HepG2 (cell line): Measurements from ENCODE around the gene CGREF1. TPM values are rescaled to one million over a fixed set of nuclear protein-coding genes. Genes with fewer than 3 reads are reported as not detected.

ENCODE experiments used
- ATAC-seq: fragments of 200-7000 bp; cut with Tn5 transposase; 3 replicates; pipeline ENCODE4 v1.9.1; 2020; ENCODE audit warnings: mild to moderate bottlenecking, moderate library complexity
- BruUV-seq: library from RNA; stranded (reverse); fragments of 400-500 nt; replicated peaks from 2 replicates; lab custom pipeline; 2021; lab: Mats Ljungman, UMichigan
- CTCF ChIA-PET: fragments of 300-600 bp; formaldehyde crosslinking; extraction: SDS; loops from one replicate; lab custom pipeline; 2021; ENCODE audit warnings: low total read pairs, inconsistent platforms, low intra/inter-chr PET ratio; lab: Yijun Ruan, JAX
- POLR2A ChIA-PET: fragments of 350-600 bp; sonication (Branson Sonifier 250); formaldehyde crosslinking; loops from one replicate; lab custom pipeline; 2020; ENCODE audit warnings: antibody characterized with exemption, inconsistent platforms; lab: Yijun Ruan, JAX
- DNase-seq: peaks from one replicate; pipeline ENCODE4 v3.0.0-alpha.2; 2015; ENCODE audit warnings: low spot score
- FAIRE-seq: peaks from 3 replicates; lab custom pipeline; 2011; peaks lifted over from hg19 to GRCh38; lab: Jason Lieb, UNC
- H2AFZ ChIP-seq: one replicate; pipeline ENCODE4 v1.6.1; 2011; ENCODE audit warnings: low read length, inconsistent platforms
- H3K27ac ChIP-seq: fragments of 300-600 bp; 3 replicates; pipeline ENCODE4 v1.8.0; 2011; ENCODE audit warnings: mixed run types, mild to moderate bottlenecking, mixed read lengths, low read length, inconsistent platforms; ENCODE audit not compliant: insufficient read depth; ENCODE audit errors: extremely low read length
- H3K27me3 ChIP-seq, 2 experiments: fragments of 200-600 bp in 1 of 2; 2 replicates in 1 of 2; 3 replicates in 1 of 2; pipeline versions ENCODE4 v1.6.0 to v1.8.0; 2011; ENCODE audit warnings: low read length in 2 of 2, mild to moderate bottlenecking in 2 of 2, moderate library complexity in 2 of 2, inconsistent platforms in 1 of 2; ENCODE audit not compliant: insufficient read depth in 2 of 2, control insufficient read depth in 1 of 2
- H3K36me3 ChIP-seq, 2 experiments: fragments of 200-600 bp in 1 of 2; replicated peaks in 1 of 2; 2 replicates in 1 of 2; 3 replicates in 1 of 2; pipeline versions ENCODE4 v1.5.1 to v1.8.0; 2011; ENCODE audit warnings: low read length in 2 of 2, inconsistent platforms in 1 of 2; ENCODE audit not compliant: insufficient read depth in 2 of 2, control insufficient read depth in 1 of 2
- H3K4me1 ChIP-seq: 2 replicates; pipeline ENCODE4 v1.5.1; 2012; ENCODE audit warnings: low read length, inconsistent platforms; ENCODE audit not compliant: insufficient read depth
- H3K4me2 ChIP-seq: 2 replicates; pipeline ENCODE4 v1.6.0; 2011; ENCODE audit warnings: low read depth, low read length, inconsistent platforms
- H3K4me3 ChIP-seq, 3 experiments: fragments of 200-600 bp in 1 of 3; sonication (generic), shearing (Covaris generic) in 1 of 3; replicated peaks in 1 of 3; 2 replicates each; pipeline ENCODE4 v1.5.1; 2011 to 2016; ENCODE audit warnings: low read length in 3 of 3, inconsistent platforms in 2 of 3, low read depth in 2 of 3, mild to moderate bottlenecking in 2 of 3, control low read depth in 1 of 3, mixed read lengths in 1 of 3; ENCODE audit not compliant: insufficient read depth in 1 of 3
- H3K79me2 ChIP-seq: one replicate; pipeline ENCODE4 v1.6.1; 2011; ENCODE audit warnings: low read length, inconsistent platforms; ENCODE audit not compliant: insufficient read depth
- H3K9ac ChIP-seq: 2 replicates; pipeline ENCODE4 v1.6.0; 2011; ENCODE audit warnings: mild to moderate bottlenecking, low read depth, low read length, inconsistent platforms; ENCODE audit not compliant: insufficient read depth
- H3K9me3 ChIP-seq: 2 replicates; pipeline ENCODE4 v1.5.1; 2012; ENCODE audit warnings: mild to moderate bottlenecking, low read length
- H4K20me1 ChIP-seq: 2 replicates; pipeline ENCODE4 v1.6.0; 2011; ENCODE audit warnings: inconsistent platforms, mild to moderate bottlenecking, low read length, moderate library complexity; ENCODE audit not compliant: insufficient read depth
- AHDC1 ChIP-seq: sonication (generic); formaldehyde crosslinking; IDR thresholded peaks from 2 replicates; pipeline ENCODE4 v1.5.1; 2020; ENCODE audit warnings: mild to moderate bottlenecking, missing genetic modification reagents, borderline replicate concordance
- FUBP1 ChIP-seq: sonication (generic); formaldehyde crosslinking; IDR thresholded peaks from 2 replicates; pipeline ENCODE4 v1.5.1; 2020; ENCODE audit warnings: missing genetic modification reagents, mild to moderate bottlenecking, borderline replicate concordance
- GLI4 ChIP-seq: sonication (generic); formaldehyde crosslinking; IDR thresholded peaks from 2 replicates; pipeline ENCODE4 v1.5.1; 2020; ENCODE audit warnings: missing genetic modification reagents, mild to moderate bottlenecking, moderate library complexity, borderline replicate concordance
- HNF1B ChIP-seq: sonication (generic); formaldehyde crosslinking; IDR thresholded peaks from 2 replicates; pipeline ENCODE4 v1.5.1; 2020; ENCODE audit warnings: mild to moderate bottlenecking, moderate library complexity, missing genetic modification reagents
- NONO ChIP-seq, 2 experiments: fragments of 450-650 bp in 1 of 2; sonication (generic) in 1 of 2; formaldehyde crosslinking in 1 of 2; IDR thresholded peaks in 1 of 2; conservative IDR thresholded peaks in 1 of 2; 2 replicates each; pipeline versions ENCODE4 v1.6.1 to v1.8.0; 2017 to 2022; ENCODE audit warnings: mild to moderate bottlenecking in 1 of 2, missing genetic modification reagents in 1 of 2, moderate library complexity in 1 of 2
- RXRA ChIP-seq: sonication (generic); formaldehyde crosslinking; IDR thresholded peaks from 2 replicates; pipeline ENCODE4 v1.5.1; 2020; ENCODE audit warnings: missing genetic modification reagents
- ZBTB43 ChIP-seq: sonication (generic); formaldehyde crosslinking; conservative IDR thresholded peaks from 2 replicates; pipeline ENCODE4 v1.4.0; 2020; ENCODE audit warnings: missing genetic modification reagents
- ZNF292 ChIP-seq: sonication (generic); formaldehyde crosslinking; IDR thresholded peaks from 2 replicates; pipeline ENCODE4 v1.8.1; 2022; ENCODE audit warnings: mild to moderate bottlenecking, low read depth, missing genetic modification reagents, borderline replicate concordance
- ZNF766 ChIP-seq: sonication (generic); formaldehyde crosslinking; IDR thresholded peaks from 2 replicates; pipeline ENCODE4 v1.5.0; 2020; ENCODE audit warnings: missing genetic modification reagents, borderline replicate concordance
- WGBS: methylation state at CpG from one replicate; pipeline ENCODE4 v1.1.6; 2017; ENCODE audit warnings: low lambda C conversion rate; 5-methylcytosine and 5-hydroxymethylcytosine counted together
- in situ Hi-C: cut with HindIII; loops from 2 replicates; pipeline ENCODE4 v1.10.0; 2017; ENCODE audit warnings: low pct_unique_long_range_greater_than_20kb; ENCODE audit not compliant: extremely low pct_ligation_motif_present
- intact Hi-C: fragments of 100-400 bp; cut with micrococcal nuclease; formaldehyde crosslinking; loops from one replicate; pipeline ENCODE4 v1.10.0; 2022; ENCODE audit not compliant: unreplicated experiment
- polyA plus RNA-seq, 8 experiments: library from polyadenylated mRNA; depleted of rRNA in 3 of 8; stranded (reverse) in 7 of 8; unstranded in 1 of 8; fragments of >200 nt; fragmentation: Illumina TruSeq in 4 of 8; extraction: Trizol in 4 of 8; gene quantifications; 2 replicates each; pipeline versions ENCODE4 v1.2.1 to v1.2.3, GENCODE V29; 2011 to 2016; ENCODE audit warnings: low read depth in 4 of 8, missing spikeins in 1 of 8, mixed read lengths in 1 of 8; ENCODE audit not compliant: insufficient read depth in 1 of 8
- total RNA-seq, 5 experiments: library from RNA; depleted of rRNA; stranded (reverse); fragments of >200 nt; fragmentation: Illumina TruSeq; extraction: Trizol; gene quantifications; 2 replicates each; pipeline ENCODE4 v1.2.3, GENCODE V29; 2016; ENCODE audit warnings: low read depth in 1 of 5

Gene CGREF1
- total and polyA plus RNA-seq, 2 of the 13 experiments (the other 11 are each of a cell fraction or from before 2014, with no cell fraction given), result 13.9 to 23.4 TPM

GRCh38 chr2:27071990-27072830 is 46.7 kb downstream of the CGREF1 start:
- Histone ChIP-seq H3K4me2 (peak overlapping the region; percentile 95), H3K4me3 (peak overlapping the region; percentile 81 to 99 (median 98)), H4K20me1 (no peaks in the 10 kb centered on the region), H3K9me3 (no peaks in the 10 kb centered on the region), H3K79me2 (peaks cover 30% of the 10 kb centered on the region), H3K36me3 (peaks cover 15 to 27% of the 10 kb centered on the region in 2 experiments), H3K9ac (peak overlapping the region; percentile 61), H2AFZ (no peak overlapping the region), H3K27ac (no peak overlapping the region), H3K4me1 (peaks cover 73% of the 10 kb centered on the region), H3K27me3 (peaks cover 0 to 16% of the 10 kb centered on the region in 2 experiments; a peak in 2 of 5 replicates)
- BruUV-seq, result no TSS peak
- no peak for DNase-seq
- ATAC-seq, result peak; percentile 56
- ChIA-PET POLR2A (interaction anchor here (0.8 to 4.3 kb wide), 18 partner anchors 10 to 556 kb away, joined by 3 to 106 read pairs (median 5); partner anchors contain the start of genes ABHD1, AGBL5, ATRAID and CCDC121), CTCF (no interaction called here)
- in situ Hi-C loops (no loop called here), intact Hi-C loops (loop anchor here (1.0 kb wide), 1 partner anchor 21 kb away; the partner anchor contains the start of gene AGBL5)
- WGBS, result 10% methylated on average over 29 of the region's 34 CpGs
- no peak for FAIRE-seq
- TF ChIP-seq ZNF766 (CRISPR knock-in tag), result 0 out of 2 replicates have a peak, but pooled peaks have one; percentile 15
- TF ChIP-seq ZBTB43 (CRISPR knock-in tag), result 0 out of 2 replicates have a peak, but pooled peaks have one; percentile 16
- peak; percentile 48; the same call in 1 of the 2 replicates for TF ChIP-seq RXRA (CRISPR knock-in tag)
- TF ChIP-seq ZNF292, result 0 out of 2 replicates have a peak, but pooled peaks have one; percentile 27
- 0 out of 2 replicates have a peak, but pooled peaks have one; percentile 80 for TF ChIP-seq GLI4
- peak; percentile 15; the same call in 1 of the 2 replicates for TF ChIP-seq AHDC1
- peak; percentile 67 for TF ChIP-seq HNF1B (CRISPR knock-in tag)
- no peak for TF ChIP-seq NONO (IDR thresholded peaks at IDR 0.05)
- 0 out of 2 replicates have a peak, but pooled peaks have one; percentile 7 for TF ChIP-seq NONO (CRISPR knock-in tag; conservative IDR thresholded peaks at IDR 0.05)
- no peak for TF ChIP-seq FUBP1 (CRISPR knock-in tag)
